K562 (cell line): Measurements from ENCODE around the gene CCDC28B. TPM values are rescaled to one million over a fixed set of nuclear protein-coding genes. Genes with fewer than 3 reads are reported as not detected.

Experiments used
- ATAC-seq: fragments of 200-7000 bp; cut with Tn5 transposase; 3 replicates; pipeline ENCODE4 v1.9.1; 2020; ENCODE audit warnings: moderate library complexity
- BruUV-seq: library from RNA; stranded (reverse); fragments of 400-500 nt; replicated peaks from 2 replicates; lab custom pipeline; 2021; lab: Mats Ljungman, UMichigan
- CTCF ChIA-PET: fragments of 300-600 bp; formaldehyde crosslinking; extraction: SDS; loops from one replicate; lab custom pipeline; 2021; ENCODE audit warnings: low intra/inter-chr PET ratio; lab: Yijun Ruan, JAX
- POLR2A ChIA-PET: fragments of 300-600, 350-650 bp; sonication (Branson Sonifier 250); formaldehyde crosslinking; extraction: SDS; loops from one replicate; lab custom pipeline; 2021; ENCODE audit warnings: antibody characterized with exemption, inconsistent platforms; lab: Yijun Ruan, JAX
- DNase-seq, 4 experiments: peaks; one replicate each; pipeline versions ENCODE4 v3.0.0 to v3.0.0-alpha.2; 2011 to 2018; ENCODE audit warnings: low spot score in 3 of 4, mixed read lengths in 3 of 4; ENCODE audit errors: extremely low read depth in 1 of 4
- FAIRE-seq: peaks from 2 replicates; lab custom pipeline; 2011; peaks lifted over from hg19 to GRCh38; lab: Jason Lieb, UNC
- H2AFZ ChIP-seq: 2 replicates; pipeline ENCODE4 v1.6.0; 2011; ENCODE audit warnings: low read depth, low read length, control low read depth, inconsistent platforms
- H3K27ac ChIP-seq: fragments of 200-600 bp; 3 replicates; pipeline ENCODE4 v1.8.0; 2011; ENCODE audit warnings: low read depth, mild to moderate bottlenecking, control low read depth, inconsistent platforms, low read length, moderate library complexity, mixed read lengths; ENCODE audit errors: extremely low read depth
- H3K27me3 ChIP-seq, 2 experiments: fragments of 300-600 bp in 1 of 2; 2 replicates in 1 of 2; 3 replicates in 1 of 2; pipeline versions ENCODE4 v1.6.0 to v1.8.0; 2011; ENCODE audit warnings: inconsistent platforms in 2 of 2, low read length in 2 of 2, mild to moderate bottlenecking in 1 of 2, mixed read lengths in 1 of 2, moderate library complexity in 1 of 2; ENCODE audit not compliant: control insufficient read depth in 2 of 2, insufficient read depth in 2 of 2
- H3K36me3 ChIP-seq: fragments of 300-600 bp; 3 replicates; pipeline ENCODE4 v1.8.0; 2011; ENCODE audit warnings: mild to moderate bottlenecking, low read length, inconsistent platforms; ENCODE audit not compliant: control insufficient read depth, insufficient read depth
- H3K4me1 ChIP-seq, 2 experiments: fragments of 200-600 bp in 1 of 2; replicated peaks in 1 of 2; 2 replicates in 1 of 2; 3 replicates in 1 of 2; pipeline versions ENCODE4 v1.5.1 to v1.8.0; 2011; ENCODE audit warnings: inconsistent platforms in 2 of 2, low read length in 2 of 2, mild to moderate bottlenecking in 1 of 2, mixed read lengths in 1 of 2, moderate library complexity in 1 of 2; ENCODE audit not compliant: control insufficient read depth in 2 of 2, insufficient read depth in 2 of 2
- H3K4me2 ChIP-seq: 2 replicates; pipeline ENCODE4 v1.6.1; 2011; ENCODE audit warnings: low read length, control low read depth, inconsistent platforms, mixed read lengths; ENCODE audit not compliant: insufficient read depth
- H3K4me3 ChIP-seq: fragments of 200-600 bp; sonication (generic), shearing (Covaris generic); 2 replicates; pipeline ENCODE4 v1.5.1; 2016; ENCODE audit warnings: control low read depth, inconsistent platforms
- H3K79me2 ChIP-seq: fragments of 200-600 bp; 3 replicates; pipeline ENCODE4 v1.8.0; 2011; ENCODE audit warnings: low read length, inconsistent platforms; ENCODE audit not compliant: control insufficient read depth, insufficient read depth
- H3K9ac ChIP-seq, 2 experiments: 2 replicates each; pipeline versions ENCODE4 v1.6.0 to v1.6.1; 2011; ENCODE audit warnings: low read depth in 2 of 2, low read length in 2 of 2, control low read depth in 1 of 2, inconsistent platforms in 1 of 2, mild to moderate bottlenecking in 1 of 2, mixed read lengths in 1 of 2; ENCODE audit not compliant: insufficient read depth in 1 of 2
- H3K9me1 ChIP-seq: one replicate; pipeline ENCODE4 v1.6.0; 2011; ENCODE audit warnings: inconsistent platforms, mild to moderate bottlenecking, low read length, moderate library complexity; ENCODE audit not compliant: control insufficient read depth, insufficient read depth
- H3K9me3 ChIP-seq: replicated peaks from 2 replicates; pipeline ENCODE4 v1.5.1; 2011; ENCODE audit warnings: low read depth, low read length, inconsistent platforms; ENCODE audit not compliant: control insufficient read depth, insufficient read depth
- H4K20me1 ChIP-seq: replicated peaks from 2 replicates; pipeline ENCODE4 v1.6.1; 2011; ENCODE audit warnings: low read length, inconsistent platforms, mixed read lengths; ENCODE audit not compliant: control insufficient read depth, insufficient read depth
- ATF1 ChIP-seq, 2 experiments: fragments of 450-650 bp in 1 of 2; IDR thresholded peaks; 2 replicates each; pipeline ENCODE4 v1.6.1; 2016; ENCODE audit warnings: missing compliant biosample characterization in 1 of 2, missing genetic modification characterization in 1 of 2
- BRD9 ChIP-seq: fragments of 450-650 bp; IDR thresholded peaks from 2 replicates; pipeline ENCODE4 v1.6.1; 2018; ENCODE audit warnings: low read depth; ENCODE audit not compliant: partially characterized antibody
- CCAR2 ChIP-seq: fragments of 200-400 bp; formaldehyde crosslinking; IDR thresholded peaks from 2 replicates; pipeline ENCODE4 v1.6.1; 2017; ENCODE audit warnings: mild to moderate bottlenecking, low read depth, low read length
- CXXC5 ChIP-seq: fragments of 250-450 bp; sonication (Bioruptor Pico); IDR thresholded peaks from 2 replicates; pipeline ENCODE4 v1.8.0; 2022; ENCODE audit warnings: inconsistent platforms, mild to moderate bottlenecking, moderate library complexity
- FOXJ2 ChIP-seq: fragments of 200-800 bp; sonication (Bioruptor generic); IDR thresholded peaks from 2 replicates; pipeline ENCODE4 v1.6.1; 2016; ENCODE audit warnings: missing genetic modification characterization, missing compliant biosample characterization
- NFIC ChIP-seq: fragments of 450-650 bp; IDR thresholded peaks from 2 replicates; pipeline ENCODE4 v1.6.1; 2017; ENCODE audit warnings: mild to moderate bottlenecking, inconsistent platforms
- POLR2AphosphoS2 ChIP-seq: IDR thresholded peaks from 2 replicates; pipeline ENCODE4 v1.6.1; 2012; ENCODE audit warnings: low read length, improper control_type of control experiment
- RAD21 ChIP-seq, 2 experiments: fragments of 250-450 bp in 1 of 2; fragments of 450-650 bp in 1 of 2; sonication (Bioruptor Pico) in 1 of 2; formaldehyde crosslinking in 1 of 2; IDR thresholded peaks in 1 of 2; conservative IDR thresholded peaks in 1 of 2; 2 replicates each; pipeline versions ENCODE4 v1.4.0 to v1.8.0; 2020 to 2022; ENCODE audit warnings: mild to moderate bottlenecking in 2 of 2, moderate library complexity in 1 of 2
- TCF7L2 ChIP-seq: fragments of 150-350 bp; IDR thresholded peaks from 2 replicates; pipeline ENCODE4 v1.6.1; 2016; ENCODE audit warnings: low read depth, mild to moderate bottlenecking, low read length, moderate library complexity
- TFAP4 ChIP-seq: sonication (generic); formaldehyde crosslinking; IDR thresholded peaks from 2 replicates; pipeline ENCODE4 v1.8.0; 2022; ENCODE audit warnings: missing genetic modification reagents, mild to moderate bottlenecking, moderate library complexity, borderline replicate concordance
- ZBED1 ChIP-seq: IDR thresholded peaks from 2 replicates; pipeline ENCODE4 v1.6.1; 2014
- ZBTB17 ChIP-seq: fragments of 450-650 bp; formaldehyde crosslinking; IDR thresholded peaks from 2 replicates; pipeline ENCODE4 v1.4.0; 2020; ENCODE audit warnings: mild to moderate bottlenecking
- WGBS: fragments of 100-300 bp; shearing (Covaris generic); methylation state at CpG from one replicate; pipeline ENCODE4 v1.1.6; 2016; ENCODE audit warnings: low coverage, mixed read lengths; ENCODE audit not compliant: insufficient coverage; ENCODE audit errors: missing lambda C conversion rate; 5-methylcytosine and 5-hydroxymethylcytosine counted together
- in situ Hi-C: fragments of 300-500 bp; cut with MboI; formaldehyde crosslinking; loops from 4 replicates; pipeline ENCODE4 v1.15.0; 2018; ENCODE audit warnings: inconsistent platforms, mixed read lengths
- intact Hi-C: fragments of 100-400 bp; cut with micrococcal nuclease; formaldehyde crosslinking; loops from 2 replicates; pipeline ENCODE4 v1.14.2; 2022
- polyA plus RNA-seq, 8 experiments: library from polyadenylated mRNA; depleted of rRNA in 4 of 8; stranded (reverse) in 5 of 8; unstranded in 3 of 8; fragments of >200 nt; fragmentation: Nextera tagmentation in 2 of 8; fragmentation: Illumina TruSeq in 1 of 8; extraction: Ambion mirVana in 2 of 8; extraction: Trizol in 1 of 8; gene quantifications; 2 replicates each; pipeline versions ENCODE4 v1.2.1 to v1.2.3, GENCODE V29; 2011 to 2014; ENCODE audit warnings: inconsistent platforms in 1 of 8, missing spikeins in 1 of 8
- total RNA-seq, 7 experiments: library from RNA; depleted of rRNA in 6 of 7; stranded (reverse); fragments of >200 nt in 6 of 7; fragmentation: Illumina TruSeq in 2 of 7; extraction: Trizol in 2 of 7; gene quantifications; 2 replicates each; pipeline versions ENCODE4 v1.2.1 to v1.2.3, GENCODE V29; 2011 to 2021; ENCODE audit warnings: low replicate concordance in 1 of 7
- TF ChIP-seq, protein P1 (sequence below), 3 experiments: IDR thresholded peaks in 2 of 3; conservative IDR thresholded peaks in 1 of 3; 2 replicates each; pipeline ENCODE4 v1.5.1; 2011 to 2012; ENCODE audit warnings: low read length in 3 of 3, mild to moderate bottlenecking in 3 of 3, control low read depth in 2 of 3, improper control_type of control experiment in 1 of 3, inconsistent platforms in 1 of 3, low read depth in 1 of 3, mixed read lengths in 1 of 3, moderate library complexity in 1 of 3; ENCODE audit not compliant: insufficient read depth in 2 of 3

CCDC28B gene
- total and polyA plus RNA-seq, 9 of the 15 experiments (the other 6 are each of a cell fraction or from before 2014, with no cell fraction given) = 5.7 to 54.5 (median 31.7) TPM

DNA sequence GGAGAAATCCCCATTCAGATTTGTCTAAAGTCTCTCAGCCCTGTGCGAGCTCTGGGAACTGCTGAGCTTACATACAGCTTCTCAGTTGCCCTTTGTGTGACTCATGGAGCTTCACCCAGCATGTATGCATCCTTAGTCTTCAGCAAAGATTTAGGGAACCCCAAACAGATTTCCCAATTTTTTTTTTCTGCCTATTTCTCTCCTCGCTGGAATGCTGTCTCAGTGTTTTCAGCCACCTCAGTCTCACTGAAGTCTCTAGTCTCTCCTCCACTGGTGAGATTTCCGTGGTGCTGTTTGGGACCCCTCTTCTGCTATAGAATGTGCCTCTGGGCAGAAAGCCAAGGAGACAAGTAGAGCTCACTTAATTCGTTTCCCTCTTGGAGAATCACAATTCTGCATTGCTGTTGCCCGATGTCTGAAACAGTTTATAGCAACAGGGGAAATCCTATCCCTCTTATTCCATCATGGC lies 49.0 kb upstream of the CCDC28B start:
- no peak overlapping the region for H3K4me2 ChIP-seq
- H3K9me1 ChIP-seq = no peaks in the 10 kb centered on the region
- intact Hi-C loops (no loop called here), in situ Hi-C loops (no loop called here)
- no peaks in the 10 kb centered on the region for H3K27me3 ChIP-seq
- POLR2A ChIA-PET = interaction anchor here (0.5 to 0.7 kb wide), 2 partner anchors 9 to 13 kb away, joined by 3 to 5 read pairs; no protein-coding TSS in a partner anchor
- H3K36me3 ChIP-seq = peaks cover 32% of the 10 kb centered on the region; the same call in 2 of the 3 replicates
- no peak overlapping the region for H3K27ac ChIP-seq
- H3K4me3 ChIP-seq = no peak overlapping the region
- ATAC-seq (peak; percentile 43; the same call in 1 of the 3 replicates), DNase-seq (no peak), FAIRE-seq (no peak)
- no peaks in the 10 kb centered on the region for H4K20me1 ChIP-seq
- BruUV-seq = no TSS peak
- 70% methylated on average over 5 of the region's 5 CpGs for WGBS
- no peak overlapping the region for H2AFZ ChIP-seq
- peaks cover 69% of the 10 kb centered on the region for H3K79me2 ChIP-seq
- H3K9ac ChIP-seq = no peak overlapping the region
- peaks cover 9% of the 10 kb centered on the region for H3K9me3 ChIP-seq
- CTCF ChIA-PET = no interaction called here
- no peak for TF ChIP-seq ZBTB17 (CRISPR knock-in tag)
- no peak for TF ChIP-seq ZBED1
- peak; percentile 38; the same call in 1 of the 2 replicates for TF ChIP-seq NFIC
- no peak for TF ChIP-seq BRD9
- no peak for TF ChIP-seq TCF7L2
- TF ChIP-seq POLR2AphosphoS2 = no peak
- no peaks in the 10 kb centered on the region for H3K4me1 ChIP-seq

GRCh38 chr1:32159189-32159588 lies 41.2 kb upstream of the CCDC28B start:
- in situ Hi-C loops = no loop called here
- Histone ChIP-seq H3K79me2 (no peaks in the 10 kb centered on the region), H3K4me1 (no peaks in the 10 kb centered on the region), H2AFZ (no peak overlapping the region), H3K27ac (no peak overlapping the region), H4K20me1 (no peaks in the 10 kb centered on the region), H3K4me3 (no peak overlapping the region), H3K9me1 (no peaks in the 10 kb centered on the region), H3K9me3 (no peaks in the 10 kb centered on the region), H3K4me2 (no peak overlapping the region), H3K36me3 (peaks cover 89% of the 10 kb centered on the region), H3K27me3 (no peaks in the 10 kb centered on the region), H3K9ac (no peak overlapping the region)
- ATAC-seq = no peak
- no peak for DNase-seq
- no peak for FAIRE-seq
- POLR2A ChIA-PET = interaction anchor here (0.7 to 0.8 kb wide), 3 partner anchors 9 to 48 kb away, joined by 3 to 4 read pairs (median 3); no protein-coding TSS in a partner anchor
- WGBS = 66% methylated on average over 3 of the region's 3 CpGs
- CTCF ChIA-PET = no interaction called here
- BruUV-seq = no TSS peak
- intact Hi-C loops = no loop called here
- TF ChIP-seq CXXC5 (no peak), TFAP4 (CRISPR knock-in tag) (no peak), ATF1 (CRISPR knock-in tag; IDR thresholded peaks at IDR 0.05) (no peak), ATF1 (tag; IDR thresholded peaks at IDR 0.05) (no peak), RAD21 (CRISPR knock-in tag; conservative IDR thresholded peaks at IDR 0.05 in 1 of 2, IDR thresholded peaks at IDR 0.05 in 1 of 2) (no peak), FOXJ2 (tag) (no peak), CCAR2 (no peak)
- TF ChIP-seq, protein P1, sequence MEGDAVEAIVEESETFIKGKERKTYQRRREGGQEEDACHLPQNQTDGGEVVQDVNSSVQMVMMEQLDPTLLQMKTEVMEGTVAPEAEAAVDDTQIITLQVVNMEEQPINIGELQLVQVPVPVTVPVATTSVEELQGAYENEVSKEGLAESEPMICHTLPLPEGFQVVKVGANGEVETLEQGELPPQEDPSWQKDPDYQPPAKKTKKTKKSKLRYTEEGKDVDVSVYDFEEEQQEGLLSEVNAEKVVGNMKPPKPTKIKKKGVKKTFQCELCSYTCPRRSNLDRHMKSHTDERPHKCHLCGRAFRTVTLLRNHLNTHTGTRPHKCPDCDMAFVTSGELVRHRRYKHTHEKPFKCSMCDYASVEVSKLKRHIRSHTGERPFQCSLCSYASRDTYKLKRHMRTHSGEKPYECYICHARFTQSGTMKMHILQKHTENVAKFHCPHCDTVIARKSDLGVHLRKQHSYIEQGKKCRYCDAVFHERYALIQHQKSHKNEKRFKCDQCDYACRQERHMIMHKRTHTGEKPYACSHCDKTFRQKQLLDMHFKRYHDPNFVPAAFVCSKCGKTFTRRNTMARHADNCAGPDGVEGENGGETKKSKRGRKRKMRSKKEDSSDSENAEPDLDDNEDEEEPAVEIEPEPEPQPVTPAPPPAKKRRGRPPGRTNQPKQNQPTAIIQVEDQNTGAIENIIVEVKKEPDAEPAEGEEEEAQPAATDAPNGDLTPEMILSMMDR (IDR thresholded peaks at IDR 0.05 in 2 of 3, conservative IDR thresholded peaks at IDR 0.05 in 1 of 3; ENCODE audit: insufficient read depth in 2 of 3, low read depth in 1 of 3, low read length in 3 of 3) = no peak
